HG02678 (cell line): ENCODE results near the gene LUZP2.
A peak's percentile ranks its signal among the peaks of the same experiment; 100 is the strongest.

Source experiments
- ATAC-seq: cut with Tn5 transposase; IDR thresholded peaks from one replicate; pipeline ENCODE4 v1.9.1; 2021; ENCODE audit warnings: mild to moderate bottlenecking, moderate library complexity; ENCODE audit not compliant: unreplicated experiment

Gene LUZP2

DNA sequence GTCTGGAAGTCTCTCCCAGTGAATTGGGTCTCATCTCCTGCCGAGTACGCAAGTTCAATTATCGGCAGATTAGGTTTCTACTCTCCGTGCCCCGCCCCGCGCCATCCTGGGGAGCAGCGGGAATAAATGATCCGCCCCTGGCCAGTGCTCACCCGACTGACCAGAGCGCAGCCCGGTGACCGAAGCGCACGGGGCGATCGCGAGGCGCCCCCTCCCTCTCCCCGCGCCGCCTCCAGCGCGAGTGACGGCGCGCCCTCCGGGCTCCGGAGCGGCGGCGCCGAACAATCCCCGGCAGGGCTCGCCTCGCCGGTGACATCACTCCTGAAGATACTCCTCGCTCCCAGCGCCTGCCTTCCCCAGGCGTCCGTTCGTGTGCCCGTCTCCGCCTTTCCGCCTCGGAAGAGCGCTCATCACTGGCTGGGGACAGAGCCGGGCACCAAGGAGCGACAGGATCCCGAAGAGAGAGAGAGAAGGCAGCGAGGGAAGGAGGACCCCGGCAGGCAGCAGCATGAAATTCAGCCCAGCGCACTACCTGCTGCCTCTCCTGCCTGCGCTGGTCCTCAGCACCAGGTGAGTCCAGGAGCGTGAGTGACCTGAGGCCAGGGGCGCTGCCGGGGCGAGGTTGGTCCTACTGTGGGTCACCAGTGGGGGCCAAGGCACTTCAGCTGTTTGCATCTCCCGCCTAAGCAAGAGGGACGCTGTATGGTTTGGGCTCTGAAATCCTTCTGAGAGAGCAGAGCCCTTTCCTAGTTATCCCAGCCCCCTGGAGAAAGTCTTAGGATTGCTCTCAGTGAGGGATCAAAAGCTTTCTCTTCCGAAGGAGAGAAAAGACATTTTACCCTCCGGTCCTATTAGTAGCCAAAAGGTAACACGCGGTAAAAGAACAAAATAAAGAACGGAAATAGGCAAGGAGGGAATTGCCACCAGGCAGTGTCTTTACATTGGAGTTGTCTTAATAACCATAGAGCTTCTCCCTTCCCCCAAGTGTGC lies at the start of gene LUZP2:
LUZP2 (plus strand) TSS at position 318 of the 990 bp plus-strand sequence.
- no peak for ATAC-seq

DNA sequence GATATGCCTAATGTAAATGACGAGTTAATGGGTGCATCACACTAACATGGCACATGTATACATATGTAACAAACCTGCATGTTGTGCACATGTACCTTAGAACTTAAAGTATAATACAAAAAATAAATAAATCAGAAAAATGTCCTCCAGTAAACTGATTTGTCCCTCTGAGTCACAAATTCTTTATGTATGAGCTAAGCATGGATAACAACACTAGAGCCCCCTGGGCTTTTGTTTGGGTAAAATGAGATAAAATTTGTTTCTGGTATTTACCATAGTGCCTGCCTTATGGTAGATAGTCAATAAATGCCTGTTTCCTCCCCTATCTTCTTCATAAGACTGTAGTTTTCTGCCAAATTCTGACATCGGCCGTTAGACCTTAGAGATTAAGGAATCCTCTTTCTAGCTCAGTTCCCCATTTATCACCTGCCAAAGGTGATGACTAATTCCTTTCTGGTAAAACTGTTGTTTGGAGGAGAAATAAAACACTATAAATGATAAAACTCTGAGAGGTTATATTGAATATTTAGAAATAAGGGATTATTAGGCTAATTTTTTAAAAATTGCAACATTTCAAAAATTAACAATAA lies 43.6 kb upstream of the LUZP2 start:
- no peak for ATAC-seq

DNA sequence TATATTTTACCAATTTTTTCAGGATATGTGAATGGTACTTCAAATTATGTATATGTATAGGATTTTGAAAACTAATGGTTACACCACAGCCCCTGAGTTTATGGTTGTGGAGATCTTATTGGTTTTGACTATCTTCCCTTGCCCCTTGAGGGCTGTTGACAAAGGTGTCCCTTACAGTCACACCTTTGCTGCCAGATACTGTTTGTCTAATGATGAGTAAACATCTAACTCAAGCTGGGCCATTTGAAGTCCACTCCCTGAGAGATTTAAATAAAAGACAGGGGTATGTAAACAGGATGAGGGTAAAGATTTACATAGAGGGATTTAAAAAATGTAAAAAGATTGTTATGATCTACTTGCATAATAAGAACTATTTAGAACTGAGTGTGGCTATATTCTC lies 38.9 kb upstream of the LUZP2 start:
- no peak for ATAC-seq

DNA sequence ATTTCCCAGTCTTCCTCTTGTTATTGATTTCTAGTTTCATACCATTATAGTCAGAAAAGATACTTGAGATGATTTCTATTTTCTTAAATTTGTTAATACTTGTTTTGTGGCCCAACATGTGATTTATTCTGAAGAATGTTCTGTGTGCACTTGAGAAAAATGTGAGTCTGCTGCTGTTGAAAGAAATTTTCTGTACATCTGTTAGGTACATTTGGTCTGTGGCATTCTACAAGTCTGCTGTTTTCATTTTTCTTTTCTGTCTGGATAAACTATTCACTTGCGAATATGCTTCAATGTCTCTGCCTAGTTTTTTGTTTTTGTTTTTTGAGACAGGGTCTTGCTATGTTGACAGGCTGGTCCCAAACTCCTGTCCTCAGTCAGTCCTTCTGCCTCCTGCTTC lies 26.4 kb upstream of the LUZP2 start:
- no peak for ATAC-seq

DNA sequence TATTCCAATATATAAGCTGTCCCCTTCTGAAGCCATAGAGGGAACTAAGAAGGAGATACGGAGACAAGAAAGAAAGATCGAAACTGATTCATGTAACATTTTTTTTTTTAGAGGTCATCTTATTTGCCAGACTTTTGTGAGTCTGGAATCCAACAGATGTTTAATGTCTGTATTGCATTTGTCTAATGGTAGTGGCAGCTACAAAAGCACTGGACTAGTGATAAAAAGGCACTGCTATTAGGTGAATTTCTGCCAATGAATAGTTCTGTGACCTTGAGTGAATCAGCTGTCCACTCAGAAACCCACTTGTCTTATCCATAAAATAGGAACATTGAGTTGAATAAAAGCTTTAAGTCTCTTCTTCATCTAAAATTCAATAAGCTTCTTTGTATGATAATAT lies 25.8 kb upstream of the LUZP2 start:
- no peak for ATAC-seq

DNA sequence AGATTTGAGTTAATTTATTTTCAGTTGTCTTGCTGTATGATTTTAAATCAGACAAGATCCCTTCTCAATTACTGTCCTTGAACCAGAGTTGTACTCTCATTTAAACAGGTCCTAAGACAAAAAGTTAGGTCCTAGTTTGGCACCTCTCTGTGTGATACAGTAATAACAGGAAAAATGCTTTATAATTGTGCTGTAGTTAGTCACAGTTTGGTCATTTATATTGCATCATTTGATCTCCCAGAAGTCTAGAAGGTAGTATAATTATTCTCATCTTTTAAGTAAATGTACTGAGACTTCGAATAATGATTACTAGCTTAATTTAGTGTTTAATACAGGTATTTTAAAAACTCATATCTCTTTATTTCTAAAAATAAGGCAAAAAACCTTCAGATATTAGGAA lies 18.1 kb upstream of the LUZP2 start:
- no peak for ATAC-seq

DNA sequence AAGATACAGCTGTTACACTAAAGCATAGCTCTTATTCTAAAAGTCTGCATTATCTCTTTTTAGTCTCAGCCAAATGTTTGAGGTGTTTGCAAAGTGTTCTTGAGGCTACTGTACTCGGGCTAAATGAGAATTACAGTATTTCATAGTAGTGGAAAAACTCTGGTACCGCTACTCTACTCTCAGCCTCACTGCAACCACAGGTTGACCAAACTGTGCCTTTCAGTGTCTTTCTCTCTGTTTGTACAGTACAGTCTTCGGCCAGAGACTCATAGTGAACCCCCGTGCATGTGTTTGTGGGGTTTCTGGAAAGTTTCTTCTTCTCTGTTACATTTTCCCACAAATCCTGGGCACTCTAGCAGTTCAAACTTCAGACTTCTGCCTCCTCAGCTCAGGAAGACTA lies 7.4 kb upstream of the LUZP2 start:
- no peak for ATAC-seq

GRCh38 chr11:24496386-24496735 lies 492 bp upstream of the LUZP2 start:
- ATAC-seq: no peak

- no peak for ATAC-seq
Observed at GRCh38 chr11:24497831-24498230, 978 bp downstream of the LUZP2 start.

- no peak for ATAC-seq
Observed at GRCh38 chr11:24502425-24502824, 5.6 kb downstream of the LUZP2 start.

GRCh38 chr11:24509114-24509513 lies 12.3 kb downstream of the LUZP2 start:
- ATAC-seq: no peak

DNA sequence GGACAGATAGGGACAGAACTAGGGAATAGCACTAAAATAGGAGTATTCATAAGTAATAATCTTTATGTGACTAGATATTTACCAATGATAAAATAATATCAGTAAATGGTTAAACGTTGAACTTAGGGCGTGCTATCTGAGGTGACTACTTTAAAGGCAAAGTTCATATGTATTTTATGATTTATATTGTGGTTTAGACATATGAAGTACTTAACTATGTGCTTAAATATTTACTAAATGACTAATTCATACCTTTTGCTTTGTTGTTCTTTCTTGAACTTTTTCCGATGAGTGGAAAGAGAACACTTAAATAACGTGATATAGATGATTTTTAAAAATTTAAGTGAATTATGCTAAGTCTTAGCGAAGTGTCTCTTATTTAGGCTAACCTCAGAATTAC lies 14.7 kb downstream of the LUZP2 start:
- ATAC-seq: no peak

DNA sequence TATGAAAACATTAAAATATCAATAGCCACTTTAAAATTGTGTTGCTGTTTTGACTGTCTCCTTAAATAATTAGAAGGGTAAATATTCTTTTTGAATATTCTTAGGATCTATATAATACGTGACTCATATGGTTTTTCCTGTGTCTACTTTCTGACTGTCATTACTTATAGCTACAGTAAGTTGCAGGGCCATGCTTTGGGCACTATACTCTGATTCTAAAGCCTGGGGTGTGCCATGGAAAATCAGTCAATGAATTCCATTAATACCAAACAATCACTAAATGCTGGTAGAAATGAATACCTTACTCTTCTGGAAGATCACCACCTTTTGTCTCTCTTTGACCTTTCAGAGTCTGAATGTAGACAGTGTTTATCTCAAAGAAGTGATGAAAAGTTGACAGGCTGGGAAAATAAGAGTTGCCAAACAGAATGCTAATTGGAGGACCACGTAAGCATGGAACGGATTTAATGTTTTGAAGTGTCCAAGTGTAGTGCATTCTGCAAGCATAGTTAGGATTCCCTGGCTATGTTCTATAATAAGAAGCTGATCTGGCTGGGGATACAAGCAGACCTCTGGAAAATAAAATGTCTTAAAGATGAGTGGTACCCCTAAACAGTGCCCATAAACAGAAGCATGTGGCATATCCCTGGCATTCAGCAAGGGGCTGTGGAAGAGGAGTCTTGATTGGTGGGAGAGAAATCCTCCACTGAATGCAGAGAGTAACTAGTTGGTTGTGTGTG lies 16.8 kb downstream of the LUZP2 start:
- ATAC-seq: no peak

DNA sequence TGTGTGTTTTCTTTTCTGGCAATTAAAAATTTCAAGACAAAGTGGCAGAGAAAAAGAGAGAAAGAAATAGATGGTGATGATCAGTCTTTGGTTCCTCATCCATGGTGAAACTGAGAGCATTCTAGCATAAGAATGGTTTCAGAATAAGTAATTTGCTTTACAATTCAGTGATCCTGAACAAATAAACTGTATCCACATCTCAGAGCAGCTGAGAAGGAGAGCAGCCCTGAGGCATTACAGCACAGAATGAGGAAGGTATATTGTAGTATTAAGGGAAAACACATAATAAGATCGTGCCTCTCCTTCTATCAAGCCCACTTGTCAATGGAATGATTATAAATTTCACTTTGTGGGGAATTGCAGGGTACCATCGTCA lies 17.4 kb downstream of the LUZP2 start:
- peak; percentile 80 for ATAC-seq

GRCh38 chr11:24515632-24516031 lies 18.8 kb downstream of the LUZP2 start:
- no peak for ATAC-seq

DNA sequence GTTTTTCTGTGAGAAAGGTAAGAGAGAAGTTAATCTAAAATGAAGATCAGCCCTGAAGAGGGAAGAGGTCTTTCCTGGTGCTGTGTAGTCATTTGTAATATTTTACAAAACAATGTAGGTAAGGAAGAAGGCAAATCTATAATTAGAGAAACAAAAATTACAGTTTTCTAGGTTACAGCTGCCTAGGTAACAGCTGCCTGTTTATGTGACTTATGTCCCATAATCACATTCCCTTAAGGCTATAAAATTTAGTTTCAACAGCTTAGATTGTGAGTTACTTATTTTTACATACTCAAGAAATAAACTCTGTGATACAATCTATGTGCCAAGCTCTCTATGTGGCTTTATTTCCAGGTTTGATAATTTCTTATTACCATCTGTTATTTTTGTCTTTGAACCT lies 19.8 kb downstream of the LUZP2 start:
- ATAC-seq: no peak

DNA sequence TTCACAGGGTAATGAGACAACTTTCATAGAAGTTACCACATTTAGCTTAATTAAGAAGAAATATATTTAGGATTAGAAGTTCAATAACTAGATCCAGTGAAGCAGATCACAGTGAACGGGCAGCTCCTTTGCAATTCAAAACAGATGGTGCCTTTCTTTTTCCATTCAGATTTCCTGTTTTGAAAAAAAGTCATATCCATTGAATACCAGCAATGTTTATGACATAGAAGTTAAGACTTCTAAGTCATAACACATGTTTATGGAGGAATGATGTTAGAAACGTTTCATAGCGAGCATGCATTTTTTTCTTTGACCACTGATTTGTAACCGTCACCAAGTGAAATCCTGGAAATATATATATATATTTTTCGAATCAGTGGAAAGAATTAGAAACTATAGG lies 24.7 kb downstream of the LUZP2 start:
- ATAC-seq: no peak

DNA sequence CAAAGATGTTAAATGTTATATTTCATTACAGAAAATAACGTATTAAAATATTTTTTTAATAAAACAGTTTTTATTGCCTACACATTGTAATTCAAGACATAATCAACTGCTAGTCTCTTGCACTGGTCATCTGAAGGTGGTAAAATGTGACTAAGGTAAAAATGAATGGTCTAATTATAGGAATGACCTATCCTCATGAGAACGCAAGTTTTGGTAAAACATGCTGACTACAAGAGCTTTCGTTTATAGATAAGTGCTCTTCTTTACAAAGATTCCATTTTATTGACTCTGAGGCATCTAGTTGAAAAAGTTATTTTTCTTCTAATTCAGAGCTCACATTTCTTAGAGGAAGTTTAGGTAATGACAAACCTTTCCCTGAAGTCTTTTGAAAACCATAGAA lies 27.3 kb downstream of the LUZP2 start:
- no peak for ATAC-seq

DNA sequence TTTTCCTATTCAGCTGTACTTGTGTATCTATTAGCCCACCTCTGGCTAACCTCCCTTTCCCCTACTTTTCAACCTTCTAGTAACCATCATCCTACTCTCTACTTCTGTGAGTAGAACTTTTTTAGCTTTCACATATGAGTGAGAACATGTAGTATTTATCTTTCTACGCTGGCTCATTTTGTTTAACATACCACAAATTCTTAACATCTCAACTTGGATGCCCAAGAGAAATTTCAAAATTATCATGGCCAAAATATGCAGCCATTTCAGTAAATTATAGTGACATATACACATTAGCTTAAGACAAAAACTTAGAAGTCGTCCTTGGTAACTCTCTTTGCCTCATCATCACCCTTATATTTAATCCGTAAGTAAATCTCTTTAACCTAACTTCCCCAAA lies 34.7 kb downstream of the LUZP2 start:
- no peak for ATAC-seq

DNA sequence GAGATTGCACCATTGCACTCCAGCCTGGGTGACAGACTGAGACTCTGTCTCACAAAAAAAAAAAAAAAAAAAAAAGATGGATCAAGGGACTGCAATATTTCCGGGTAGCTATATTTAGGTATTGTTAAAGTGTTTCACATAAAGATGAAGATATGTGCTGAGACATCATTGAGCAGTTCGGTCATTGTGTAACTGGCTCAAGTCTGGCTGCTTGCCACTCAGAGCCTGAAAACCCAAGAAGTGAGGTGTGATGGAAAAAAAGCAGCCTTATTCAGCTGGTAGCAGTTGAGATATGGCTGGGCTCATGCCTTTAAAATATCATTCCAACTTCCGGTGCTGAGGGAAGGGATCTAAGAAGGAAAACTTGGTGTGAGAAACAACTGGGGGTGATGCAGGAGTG lies 46.9 kb downstream of the LUZP2 start:
- ATAC-seq: no peak

DNA sequence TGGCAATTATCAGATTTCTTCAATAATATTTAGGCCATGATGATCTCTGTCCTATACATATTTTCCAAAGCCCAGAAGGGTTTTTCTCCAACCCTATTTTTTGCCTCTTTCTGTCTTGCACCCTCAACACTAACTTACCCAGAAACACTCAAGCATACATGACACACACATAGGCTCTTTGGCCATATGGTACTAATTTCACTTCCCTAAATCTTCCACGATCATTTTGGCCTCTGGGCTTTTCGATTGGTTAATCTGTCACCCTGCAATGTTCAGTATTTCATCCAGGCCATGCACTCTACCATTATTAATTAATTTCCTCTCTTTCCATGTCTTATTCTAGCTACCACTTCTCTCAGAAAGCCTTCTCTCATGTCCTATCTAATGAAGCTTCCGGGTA lies 59.8 kb downstream of the LUZP2 start:
- no peak for ATAC-seq

- no peak for ATAC-seq
Observed at GRCh38 chr11:24559315-24559714, 62.5 kb downstream of the LUZP2 start.
